G401 (cell line): ENCODE measurements around the gene SNHG17. TPM values are rescaled to one million over a fixed set of nuclear protein-coding genes. Genes with fewer than 3 reads are reported as not detected.
"Not testable (repeated sequence)": the region's sequence is repeated elsewhere in the genome, so short reads cannot be mapped to it uniquely, and the experiment has no call there.

Experiments used
- DNase-seq: peaks from one replicate; pipeline ENCODE4 v3.0.0-alpha.2; 2015; ENCODE audit warnings: low spot score
- in situ Hi-C: cut with HindIII; loops from 2 replicates; pipeline ENCODE4 v1.10.0; 2016; ENCODE audit warnings: low sequenced_read_pairs, mixed read lengths
- total RNA-seq: library from RNA; depleted of rRNA; stranded (reverse); fragments of >200 nt; shearing (Covaris generic); gene quantifications from 2 replicates; pipeline ENCODE4 v1.2.3, GENCODE V29; 2014; rRNA removed

The SNHG17 gene
- 64.7 and 97.1 TPM in 2 replicates for total RNA-seq

GRCh38 chr20:38434770-38435554 is at the start of gene SNHG17:
Gene SNHG17 (minus strand): TSS chr20:38435328.
- DNase-seq: peak; percentile 88
- in situ Hi-C loops: no loop called here

GRCh38 chr20:38479596-38479995 is 44.5 kb upstream of the SNHG17 start:
- DNase-seq: no peak
- in situ Hi-C loops: no loop called here

GRCh38 chr20:38477747-38478146 is 42.6 kb upstream of the SNHG17 start:
- in situ Hi-C loops: no loop called here
- DNase-seq: no peak

- in situ Hi-C loops: no loop called here
- peak; percentile 35 for DNase-seq
These were observed 38.3 kb upstream of the SNHG17 start for GRCh38 chr20:38473367-38473795.

GRCh38 chr20:38472513-38473366 is 37.6 kb upstream of the SNHG17 start, which contains the start of gene RALGAPB:
Gene RALGAPB (plus strand): TSS chr20:38472843. CDS start chr20:38488433, 15,590 bp downstream.
- peak; percentile 98 for DNase-seq
- in situ Hi-C loops: no loop called here

- in situ Hi-C loops: no loop called here
- DNase-seq: no peak
These were observed 36.9 kb upstream of the SNHG17 start for GRCh38 chr20:38471987-38472512.

GRCh38 chr20:38471245-38471644 is 36.1 kb upstream of the SNHG17 start:
- in situ Hi-C loops: no loop called here
- no peak for DNase-seq

- in situ Hi-C loops: no loop called here
- DNase-seq: no peak
These were observed 31.9 kb upstream of the SNHG17 start for GRCh38 chr20:38466983-38467382.

GRCh38 chr20:38466171-38466570 is 31.0 kb upstream of the SNHG17 start:
- in situ Hi-C loops: no loop called here
- peak; percentile 96 for DNase-seq

GRCh38 chr20:38461569-38461968 is 26.4 kb upstream of the SNHG17 start:
- in situ Hi-C loops, DNase-seq: not testable (repeated sequence)

- DNase-seq, in situ Hi-C loops: not testable (repeated sequence)
These were observed 26.0 kb upstream of the SNHG17 start for GRCh38 chr20:38461167-38461566.

- in situ Hi-C loops: not testable (repeated sequence)
These were observed 25.5 kb upstream of the SNHG17 start for GRCh38 chr20:38460631-38461030.

GRCh38 chr20:38460040-38460623 is 25.0 kb upstream of the SNHG17 start:
- in situ Hi-C loops: no loop called here
- DNase-seq: peak; percentile 46

More at GRCh38 chr20:38460631-38461030, 25.5 kb upstream of the SNHG17 start:
- not testable (repeated sequence) for DNase-seq

GRCh38 chr20:38458314-38458713 is 23.2 kb upstream of the SNHG17 start:
- no peak for DNase-seq
- in situ Hi-C loops: no loop called here

- DNase-seq: no peak
- in situ Hi-C loops: no loop called here
These were observed 19.7 kb upstream of the SNHG17 start for GRCh38 chr20:38454556-38455473.

- no peak for DNase-seq
- in situ Hi-C loops: no loop called here
These were observed 18.8 kb upstream of the SNHG17 start for GRCh38 chr20:38453941-38454340.

- no peak for DNase-seq
- in situ Hi-C loops: no loop called here
These were observed 17.9 kb upstream of the SNHG17 start for GRCh38 chr20:38452880-38453624.
